ENCODE measurements around the gene DLG1.

The DLG1 gene

GRCh38 chr3:197236362-197236761, 62.0 kb downstream of the DLG1 start:
- Histone ChIP-seq H3K36me3 (replicated peaks; ENCODE audit: insufficient read depth, low read length) (no peaks in the 10 kb centered on the region), H3K9ac (ENCODE audit: low read length) (no peak overlapping the region), H3K9me2 (replicated peaks; ENCODE audit: insufficient read depth, low read length) (no peaks in the 10 kb centered on the region), H4K20me1 (ENCODE audit: insufficient read depth, low read length) (peaks cover 21% of the 10 kb centered on the region; the same call in 1 of the 2 replicates), H2AFZ (ENCODE audit: low read length) (no peak overlapping the region), H3K27me3 (replicated peaks; ENCODE audit: insufficient read depth, low read length) (no peaks in the 10 kb centered on the region), H3K4me3 (ENCODE audit: low read length) (no peak overlapping the region), H3F3A (ENCODE audit: insufficient read depth, low read length) (peaks cover 16% of the 10 kb centered on the region), H3K9me3 (replicated peaks; ENCODE audit: insufficient read depth, low read length) (no peaks in the 10 kb centered on the region), H3K79me2 (ENCODE audit: low read length) (peaks cover 95% of the 10 kb centered on the region), H3K27ac (ENCODE audit: low read length) (no peak overlapping the region), H3K4me2 (ENCODE audit: low read depth, low read length) (no peak overlapping the region), H3K4me1 (ENCODE audit: low read length) (peaks cover 26% of the 10 kb centered on the region)
- DNase-seq: no peak
- no peak for TF ChIP-seq EZH2phosphoT487 (IDR thresholded peaks at IDR 0.05; ENCODE audit: low read length)
- TF ChIP-seq EZH2 (optimal IDR thresholded peaks at IDR 0.05; ENCODE audit: low read depth, low read length): no peak
- TF ChIP-seq CTCF (IDR thresholded peaks at IDR 0.05; ENCODE audit: low read length): no peak

GRCh38 chr3:197234947-197235914, 63.2 kb downstream of the DLG1 start:
- Histone ChIP-seq H3K9me2 (replicated peaks; ENCODE audit: insufficient read depth, low read length) (no peaks in the 10 kb centered on the region), H3K27me3 (replicated peaks; ENCODE audit: insufficient read depth, low read length) (no peaks in the 10 kb centered on the region), H2AFZ (ENCODE audit: low read length) (no peak overlapping the region), H3K79me2 (ENCODE audit: low read length) (peaks cover 95% of the 10 kb centered on the region), H3K9me3 (replicated peaks; ENCODE audit: insufficient read depth, low read length) (no peaks in the 10 kb centered on the region), H3K4me1 (ENCODE audit: low read length) (peaks cover 25% of the 10 kb centered on the region), H3K36me3 (replicated peaks; ENCODE audit: insufficient read depth, low read length) (no peaks in the 10 kb centered on the region), H3K27ac (ENCODE audit: low read length) (no peak overlapping the region), H3K4me2 (ENCODE audit: low read depth, low read length) (no peak overlapping the region), H4K20me1 (ENCODE audit: insufficient read depth, low read length) (peaks cover 21% of the 10 kb centered on the region; the same call in 1 of the 2 replicates), H3K9ac (ENCODE audit: low read length) (no peak overlapping the region), H3F3A (ENCODE audit: insufficient read depth, low read length) (peaks cover 16% of the 10 kb centered on the region), H3K4me3 (ENCODE audit: low read length) (no peak overlapping the region)
- DNase-seq: no peak
- no peak for TF ChIP-seq EZH2phosphoT487 (IDR thresholded peaks at IDR 0.05; ENCODE audit: low read length)

- peaks cover 5% of the 10 kb centered on the region for H3K4me1 ChIP-seq (ENCODE audit: low read length)
- peaks cover 75% of the 10 kb centered on the region for H3K79me2 ChIP-seq (ENCODE audit: low read length)
- no peak overlapping the region for H3K4me2 ChIP-seq (ENCODE audit: low read depth, low read length)
- no peaks in the 10 kb centered on the region for H3F3A ChIP-seq (ENCODE audit: insufficient read depth, low read length)
- no peak overlapping the region for H3K4me3 ChIP-seq (ENCODE audit: low read length)
- H3K9me3 ChIP-seq (replicated peaks; ENCODE audit: insufficient read depth, low read length): no peaks in the 10 kb centered on the region
- H4K20me1 ChIP-seq (ENCODE audit: insufficient read depth, low read length): 0 out of 2 replicates have a peak, but pooled peaks cover 3% of the 10 kb centered on the region
- H3K9ac ChIP-seq (ENCODE audit: low read length): no peak overlapping the region
- TF ChIP-seq EZH2 (optimal IDR thresholded peaks at IDR 0.05; ENCODE audit: low read depth, low read length) (no peak), CTCF (IDR thresholded peaks at IDR 0.05; ENCODE audit: low read length) (no peak), EZH2phosphoT487 (IDR thresholded peaks at IDR 0.05; ENCODE audit: low read length) (no peak)
- H3K27me3 ChIP-seq (replicated peaks; ENCODE audit: insufficient read depth, low read length): no peaks in the 10 kb centered on the region
- no peaks in the 10 kb centered on the region for H3K9me2 ChIP-seq (replicated peaks; ENCODE audit: insufficient read depth, low read length)
- H3K36me3 ChIP-seq (replicated peaks; ENCODE audit: insufficient read depth, low read length): no peaks in the 10 kb centered on the region
- H3K27ac ChIP-seq (ENCODE audit: low read length): no peak overlapping the region
- H2AFZ ChIP-seq (ENCODE audit: low read length): no peak overlapping the region
- no peak for DNase-seq
Measured at GRCh38 chr3:197231321-197231720, 67.1 kb downstream of the DLG1 start.

GRCh38 chr3:197229836-197230235, 68.6 kb downstream of the DLG1 start:
- no peaks in the 10 kb centered on the region for H3K9me2 ChIP-seq (replicated peaks; ENCODE audit: insufficient read depth, low read length)
- no peak overlapping the region for H3K4me2 ChIP-seq (ENCODE audit: low read depth, low read length)
- 0 out of 2 replicates have a peak, but pooled peaks cover 3% of the 10 kb centered on the region for H4K20me1 ChIP-seq (ENCODE audit: insufficient read depth, low read length)
- no peaks in the 10 kb centered on the region for H3K9me3 ChIP-seq (replicated peaks; ENCODE audit: insufficient read depth, low read length)
- H3K9ac ChIP-seq (ENCODE audit: low read length): no peak overlapping the region
- peaks cover 5% of the 10 kb centered on the region for H3K4me1 ChIP-seq (ENCODE audit: low read length)
- H3K79me2 ChIP-seq (ENCODE audit: low read length): peaks cover 71% of the 10 kb centered on the region
- no peaks in the 10 kb centered on the region for H3K27me3 ChIP-seq (replicated peaks; ENCODE audit: insufficient read depth, low read length)
- DNase-seq: no peak
- H3K36me3 ChIP-seq (replicated peaks; ENCODE audit: insufficient read depth, low read length): no peaks in the 10 kb centered on the region
- no peak overlapping the region for H3K4me3 ChIP-seq (ENCODE audit: low read length)
- TF ChIP-seq EZH2 (optimal IDR thresholded peaks at IDR 0.05; ENCODE audit: low read depth, low read length): no peak
- no peak for TF ChIP-seq CTCF (IDR thresholded peaks at IDR 0.05; ENCODE audit: low read length)
- TF ChIP-seq EZH2phosphoT487 (IDR thresholded peaks at IDR 0.05; ENCODE audit: low read length): no peak
- no peak overlapping the region for H2AFZ ChIP-seq (ENCODE audit: low read length)
- H3K27ac ChIP-seq (ENCODE audit: low read length): no peak overlapping the region
- H3F3A ChIP-seq (ENCODE audit: insufficient read depth, low read length): no peaks in the 10 kb centered on the region

Data from MM.1S (cell line).